ENCODE results near the gene S100A14.
A peak's percentile ranks its signal among the peaks of the same experiment; 100 is the strongest.

S100A14 gene

GRCh38 chr1:153638261-153638660 lies 22.1 kb upstream of the S100A14 start:
- DNase-seq, result no peak

- no peak for DNase-seq
Observed at GRCh38 chr1:153636312-153636711, 20.2 kb upstream of the S100A14 start.

- no peak for DNase-seq
Observed at GRCh38 chr1:153635872-153636271, 19.7 kb upstream of the S100A14 start.

GRCh38 chr1:153633754-153634665 lies 17.9 kb upstream of the S100A14 start, which contains the start of gene CHTOP:
CHTOP (plus strand) TSS chr1:153634066; CDS start chr1:153636589, 2,523 bp downstream.
- DNase-seq, result peak; percentile 87

GRCh38 chr1:153633161-153633753 lies 17.1 kb upstream of the S100A14 start:
- peak; percentile 47 for DNase-seq

- DNase-seq, result no peak
Observed at GRCh38 chr1:153631047-153632022, 15.2 kb upstream of the S100A14 start.

- DNase-seq, result no peak
Observed at GRCh38 chr1:153630384-153630783, 14.3 kb upstream of the S100A14 start.

GRCh38 chr1:153629971-153630370 lies 13.8 kb upstream of the S100A14 start:
- DNase-seq, result no peak

GRCh38 chr1:153629343-153629665 lies 13.2 kb upstream of the S100A14 start:
- DNase-seq, result no peak

- DNase-seq, result no peak
Observed at GRCh38 chr1:153628638-153629342, 12.7 kb upstream of the S100A14 start.

- DNase-seq, result no peak
Observed at GRCh38 chr1:153627715-153628626, 11.8 kb upstream of the S100A14 start, which contains the start of gene S100A1. S100A1 (plus strand) TSS chr1:153628434; CDS start chr1:153630522, 2,088 bp downstream.

GRCh38 chr1:153626904-153627714 lies 11.0 kb upstream of the S100A14 start, which contains the start of gene S100A13:
S100A13 (minus strand) TSS chr1:153627505; CDS start chr1:153626472, 1,033 bp downstream.
- DNase-seq, result peak; percentile 88

GRCh38 chr1:153626477-153626903 lies 10.4 kb upstream of the S100A14 start:
- DNase-seq, result no peak

- no peak for DNase-seq
Observed at GRCh38 chr1:153624965-153625611, 9.0 kb upstream of the S100A14 start.

GRCh38 chr1:153623101-153623500 lies 7.0 kb upstream of the S100A14 start:
- DNase-seq, result no peak

GRCh38 chr1:153619171-153619570 lies 3.0 kb upstream of the S100A14 start:
- no peak for DNase-seq

- no peak for DNase-seq
Observed at GRCh38 chr1:153617663-153618062, 1.5 kb upstream of the S100A14 start.

GRCh38 chr1:153616917-153617311 lies 789 bp upstream of the S100A14 start:
- peak; percentile 29 for DNase-seq

GRCh38 chr1:153615406-153615805 lies 719 bp downstream of the S100A14 start:
- no peak for DNase-seq

GRCh38 chr1:153614906-153615305 lies 1.2 kb downstream of the S100A14 start:
- no peak for DNase-seq

Data from NCI-H2029 treated with DMSO at 0.1 percent for 48 hours (cell line).